B cell (primary cell): Measurements from ENCODE around the gene GATA6. TPM values are rescaled to one million over a fixed set of nuclear protein-coding genes. Genes with fewer than 3 reads are reported as not detected.

Source experiments
- ATAC-seq: fragments of 200-7000 bp; cut with Tn5 transposase; one replicate; pipeline ENCODE4 v1.10.0; 2021; ENCODE audit warnings: low read depth, mild to moderate bottlenecking, moderate number of reproducible peaks, moderate library complexity
- CTCF ChIA-PET: fragments of 350-600 bp; sonication (Branson Sonifier 250); formaldehyde crosslinking; loops from one replicate; lab custom pipeline; 2021; ENCODE audit warnings: antibody characterized with exemption, inconsistent platforms; lab: Charles Lee
- POLR2A ChIA-PET: fragments of 350-600 bp; sonication (Branson Sonifier 250); formaldehyde crosslinking; loops from one replicate; lab custom pipeline; 2021; ENCODE audit warnings: antibody characterized with exemption; lab: Charles Lee
- DNase-seq: peaks from one replicate; pipeline ENCODE4 v3.0.0; 2013
- H2AFZ ChIP-seq: 2 replicates; pipeline ENCODE4 v1.6.1; 2012; ENCODE audit warnings: mild to moderate bottlenecking, low read depth, low read length; ENCODE audit not compliant: insufficient read depth, poor library complexity, severe bottlenecking
- H3K27ac ChIP-seq, 2 donors: 1 replicate in 1 of 2; 2 replicates in 1 of 2; pipeline ENCODE4 v1.5.1; 2012 to 2013; ENCODE audit warnings: low read length in 2 of 2, mild to moderate bottlenecking in 2 of 2, moderate library complexity in 1 of 2
- H3K27me3 ChIP-seq, 4 experiments: fragments of 200-600 bp in 1 of 4; sonication (generic) in 1 of 4; replicated peaks in 1 of 4; 1 replicate in 2 of 4; 2 replicates in 2 of 4; pipeline versions ENCODE4 v1.6.1 to v1.7.0; 2013 to 2016; ENCODE audit warnings: low read length in 3 of 4, mild to moderate bottlenecking in 2 of 4, mixed read lengths in 1 of 4, moderate library complexity in 1 of 4; ENCODE audit not compliant: insufficient read depth in 4 of 4, control insufficient read depth in 3 of 4; ENCODE audit errors: control extremely low read depth in 1 of 4
- H3K36me3 ChIP-seq, 2 experiments: replicated peaks in 1 of 2; 1 replicate in 1 of 2; 2 replicates in 1 of 2; pipeline versions ENCODE4 v1.6.1 to v1.7.1; 2013; ENCODE audit warnings: low read length in 1 of 2; ENCODE audit not compliant: insufficient read depth in 2 of 2, control insufficient read depth in 1 of 2; ENCODE audit errors: control extremely low read depth in 1 of 2, extremely low read depth in 1 of 2
- H3K4me1 ChIP-seq, 2 donors: fragments of 200-600 bp in 1 of 2; sonication (generic) in 1 of 2; 1 replicate in 1 of 2; 2 replicates in 1 of 2; pipeline versions ENCODE4 v1.5.1 to v1.6.1; 2013 to 2017; ENCODE audit warnings: low read length in 2 of 2; ENCODE audit not compliant: control insufficient read depth in 2 of 2, insufficient read depth in 2 of 2
- H3K4me2 ChIP-seq: replicated peaks from 2 replicates; pipeline ENCODE3; 2012; ENCODE audit warnings: mild to moderate bottlenecking, low read depth, low read length; ENCODE audit not compliant: poor library complexity, severe bottlenecking
- H3K4me3 ChIP-seq, 5 experiments: fragments of 200-600 bp in 1 of 5; sonication (generic) in 1 of 5; 1 replicate in 3 of 5; 2 replicates in 2 of 5; pipeline versions ENCODE4 v1.5.1 to v1.7.0; 2011 to 2016; ENCODE audit warnings: low read length in 4 of 5, mild to moderate bottlenecking in 4 of 5, low read depth in 2 of 5, control low read depth in 1 of 5, moderate library complexity in 1 of 5; ENCODE audit not compliant: insufficient read depth in 1 of 5; ENCODE audit errors: control extremely low read depth in 1 of 5, extremely low read depth in 1 of 5
- H3K79me2 ChIP-seq: fragments of 200-600 bp; sonication (generic); one replicate; pipeline ENCODE4 v1.6.0; 2016; ENCODE audit warnings: low read length; ENCODE audit not compliant: control insufficient read depth, insufficient read depth
- H3K9ac ChIP-seq: fragments of 200-600 bp; sonication (generic); 2 replicates; pipeline ENCODE4 v1.6.1; 2017; ENCODE audit warnings: mild to moderate bottlenecking, low read length, moderate library complexity
- H3K9me3 ChIP-seq, 3 donors: one replicate each; pipeline versions ENCODE4 v1.6.1 to v1.7.1; 2013; ENCODE audit warnings: low read length in 2 of 3; ENCODE audit not compliant: control insufficient read depth in 2 of 3, insufficient read depth in 1 of 3; ENCODE audit errors: control extremely low read depth in 1 of 3
- H4K20me1 ChIP-seq: 2 replicates; pipeline ENCODE4 v1.6.0; 2012; ENCODE audit warnings: mild to moderate bottlenecking, low read length; ENCODE audit not compliant: insufficient read depth, control insufficient read depth, poor library complexity, severe bottlenecking
- H3K27ac Mint-ChIP-seq: one replicate; pipeline ENCODE4 v1.8.0; 2021; ENCODE audit warnings: mixed read lengths
- H3K27me3 Mint-ChIP-seq: one replicate; pipeline ENCODE4 v1.8.0; 2021; ENCODE audit warnings: mixed read lengths
- H3K4me1 Mint-ChIP-seq: one replicate; pipeline ENCODE4 v1.8.0; 2021; ENCODE audit warnings: mixed read lengths
- H3K4me3 Mint-ChIP-seq: one replicate; pipeline ENCODE4 v1.8.0; 2021; ENCODE audit warnings: mixed read lengths
- H3K9me3 Mint-ChIP-seq: one replicate; pipeline ENCODE4 v1.8.0; 2022; ENCODE audit warnings: mixed read lengths; ENCODE audit not compliant: insufficient read depth
- CTCF ChIP-seq: fragments of 200-600 bp; IDR thresholded peaks from one replicate; pipeline ENCODE4 v1.8.0; 2022; ENCODE audit warnings: antibody characterized with exemption, mild to moderate bottlenecking
- EZH2 ChIP-seq: IDR thresholded peaks from 2 replicates; pipeline ENCODE4 v1.6.1; 2012; ENCODE audit warnings: borderline replicate concordance, low read depth, mild to moderate bottlenecking, moderate library complexity, low read length; ENCODE audit not compliant: insufficient read depth, poor library complexity, severe bottlenecking
- WGBS: methylation state at CpG from one replicate; pipeline ENCODE4 v1.1.5; 2013; ENCODE audit warnings: missing lambda C conversion rate; ENCODE audit not compliant: insufficient coverage; 5-methylcytosine and 5-hydroxymethylcytosine counted together
- intact Hi-C: fragments of 100-400 bp; cut with micrococcal nuclease; formaldehyde crosslinking; loops from one replicate; pipeline ENCODE4 v1.10.0; 2022
- polyA plus RNA-seq: library from polyadenylated mRNA; depleted of rRNA; stranded (reverse); fragments of >200 nt; gene quantifications from 2 replicates; pipeline ENCODE4 v1.2.3, GENCODE V29; 2012
- total RNA-seq, 2 donors: library from RNA; stranded (reverse); fragments of 120-200 nt in 1 of 2; gene quantifications; 1 replicate in 1 of 2; 2 replicates in 1 of 2; pipeline versions ENCODE4 v1.2.3 to v1.2.4, GENCODE V29; 2013 to 2022

GATA6 gene
- total and polyA plus RNA-seq, 2 donors (not counting 1 experiment from before 2014, with no cell fraction given) = not detected

- Mint-ChIP-seq H3K4me3 (no peak overlapping the region), H3K9me3 (no peaks in the 10 kb centered on the region), H3K27ac (no peak overlapping the region), H3K4me1 (no peaks in the 10 kb centered on the region), H3K27me3 (peaks cover 6% of the 10 kb centered on the region)
- CTCF ChIA-PET = no interaction called here
- Histone ChIP-seq H3K4me1 (no peaks in the 10 kb centered on the region), H3K27me3 (no peaks in the 10 kb centered on the region), H3K36me3 (no peaks in the 10 kb centered on the region), H3K9me3 (peaks cover 0 to 7% (median 0%) of the 10 kb centered on the region in 3 donors), H2AFZ (no peak overlapping the region), H3K9ac (no peak overlapping the region), H3K27ac (no peak overlapping the region), H3K79me2 (no peaks in the 10 kb centered on the region), H3K4me3 (no peak overlapping the region), H4K20me1 (no peaks in the 10 kb centered on the region), H3K4me2 (no peak overlapping the region)
- no peak for TF ChIP-seq CTCF
- DNase-seq (no peak), ATAC-seq (no peak)
- 92% methylated on average over 5 of the region's 8 CpGs for WGBS
- POLR2A ChIA-PET = no interaction called here
- intact Hi-C loops = no loop called here
These were observed 63.9 kb downstream of the GATA6 start for GRCh38 chr18:22233266-22233665.

DNA sequence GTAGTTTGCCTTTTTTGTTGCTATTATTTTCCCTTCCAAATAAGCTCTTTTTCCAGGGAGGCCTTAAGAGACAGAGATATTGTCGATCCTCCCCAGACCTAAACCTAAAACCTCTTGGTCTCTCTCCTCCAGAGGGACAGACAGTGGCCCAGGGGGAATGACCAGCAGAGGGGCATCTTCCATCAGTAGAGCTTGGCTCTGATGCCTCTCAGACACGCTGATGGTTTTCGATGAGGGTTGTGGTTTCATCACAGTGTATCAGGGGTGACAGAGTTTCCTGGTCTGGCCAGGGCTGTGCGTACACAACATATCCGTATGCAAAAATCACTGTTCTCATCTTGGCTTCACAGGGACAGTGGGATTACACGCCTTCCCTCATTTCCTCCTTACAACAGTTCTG lies 68.6 kb downstream of the GATA6 start:
- Mint-ChIP-seq H3K4me3 (no peak overlapping the region), H3K9me3 (no peaks in the 10 kb centered on the region), H3K4me1 (no peaks in the 10 kb centered on the region), H3K27me3 (no peaks in the 10 kb centered on the region), H3K27ac (no peak overlapping the region)
- ChIA-PET POLR2A (no interaction called here), CTCF (no interaction called here)
- WGBS = 69% methylated on average over 3 of the region's 6 CpGs
- Histone ChIP-seq H3K36me3 (no peaks in the 10 kb centered on the region), H4K20me1 (no peaks in the 10 kb centered on the region), H3K4me1 (no peaks in the 10 kb centered on the region), H2AFZ (no peak overlapping the region), H3K27me3 (no peaks in the 10 kb centered on the region), H3K9me3 (peaks cover 0 to 3% (median 0%) of the 10 kb centered on the region in 3 donors), H3K4me2 (no peak overlapping the region), H3K9ac (no peak overlapping the region), H3K79me2 (no peaks in the 10 kb centered on the region), H3K4me3 (no peak overlapping the region), H3K27ac (no peak overlapping the region)
- intact Hi-C loops = no loop called here
- TF ChIP-seq EZH2 (no peak), CTCF (no peak)
- no peak for ATAC-seq
- no peak for DNase-seq
